Measurements from ENCODE around the gene GUCD1. TPM values are rescaled to one million over a fixed set of nuclear protein-coding genes. Genes with fewer than 3 reads are reported as not detected.

Gene GUCD1
- total and polyA plus RNA-seq, 2 of the 13 experiments (the other 11 are each of a cell fraction or from before 2014, with no cell fraction given) = 128 to 245 TPM

- TF ChIP-seq ARID4A (CRISPR knock-in tag; IDR thresholded peaks at IDR 0.05; ENCODE audit: borderline replicate concordance) (peak; percentile 39), ZNF678 (CRISPR knock-in tag; IDR thresholded peaks at IDR 0.05) (no peak), SALL1 (CRISPR knock-in tag; IDR thresholded peaks at IDR 0.05) (no peak; the same call in 1 of the 2 replicates), ZNF331 (CRISPR knock-in tag; IDR thresholded peaks at IDR 0.05) (no peak), POLR2G (IDR thresholded peaks at IDR 0.05; ENCODE audit: low read depth, low read length) (0 out of 2 replicates have a peak, but pooled peaks have one; percentile 45), GTF3A (CRISPR knock-in tag; conservative IDR thresholded peaks at IDR 0.05) (no peak), BRCA1 (CRISPR knock-in tag; IDR thresholded peaks at IDR 0.05) (no peak), NCOR1 (IDR thresholded peaks at IDR 0.05; ENCODE audit: borderline replicate concordance, low read length) (no peak), PCBP2 (optimal IDR thresholded peaks at IDR 0.05; ENCODE audit: low read depth, low read length, poor library complexity, severe bottlenecking) (no peak), ZNF839 (CRISPR knock-in tag; IDR thresholded peaks at IDR 0.05; ENCODE audit: borderline replicate concordance) (no peak), KDM4B (CRISPR knock-in tag; IDR thresholded peaks at IDR 0.05) (no peak), HHEX (CRISPR knock-in tag; IDR thresholded peaks at IDR 0.05) (peak; percentile 65; the same call in 1 of the 2 replicates), IRF2 (CRISPR knock-in tag; IDR thresholded peaks at IDR 0.05) (no peak), RNF219 (CRISPR knock-in tag; IDR thresholded peaks at IDR 0.05) (no peak; the same call in 1 of the 2 replicates), ZNF333 (CRISPR knock-in tag; IDR thresholded peaks at IDR 0.05; ENCODE audit: borderline replicate concordance) (no peak), ZSCAN29 (CRISPR knock-in tag; conservative IDR thresholded peaks at IDR 0.05) (no peak), SOX6 (IDR thresholded peaks at IDR 0.05) (no peak), SOX6 (CRISPR knock-in tag; IDR thresholded peaks at IDR 0.05) (peak; percentile 3; the same call in 1 of the 2 replicates), REXO4 (CRISPR knock-in tag; IDR thresholded peaks at IDR 0.05; ENCODE audit: borderline replicate concordance) (no peak), ATF1 (CRISPR knock-in tag; IDR thresholded peaks at IDR 0.05) (0 out of 2 replicates have a peak, but pooled peaks have one; percentile 18), FOXA3 (CRISPR knock-in tag; IDR thresholded peaks at IDR 0.05) (peak; percentile 97), NCOA5 (CRISPR knock-in tag; IDR thresholded peaks at IDR 0.05) (no peak)
- TF ChIP-seq, protein P1, sequence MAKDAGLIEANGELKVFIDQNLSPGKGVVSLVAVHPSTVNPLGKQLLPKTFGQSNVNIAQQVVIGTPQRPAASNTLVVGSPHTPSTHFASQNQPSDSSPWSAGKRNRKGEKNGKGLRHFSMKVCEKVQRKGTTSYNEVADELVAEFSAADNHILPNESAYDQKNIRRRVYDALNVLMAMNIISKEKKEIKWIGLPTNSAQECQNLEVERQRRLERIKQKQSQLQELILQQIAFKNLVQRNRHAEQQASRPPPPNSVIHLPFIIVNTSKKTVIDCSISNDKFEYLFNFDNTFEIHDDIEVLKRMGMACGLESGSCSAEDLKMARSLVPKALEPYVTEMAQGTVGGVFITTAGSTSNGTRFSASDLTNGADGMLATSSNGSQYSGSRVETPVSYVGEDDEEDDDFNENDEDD (CRISPR knock-in tag; IDR thresholded peaks at IDR 0.05; ENCODE audit: borderline replicate concordance) = no peak
These were observed 48.0 kb downstream of the GUCD1 start (continued) for GRCh38 chr22:24506802-24507438.
